Stimulated activated naive B cell treated with anti-CD40 and anti-IgM and Interleukin-4, amounts not matched to agents 10 μg/mL and 1 μg/mL and 100 μg/mL, for 72 hours (primary cell): ENCODE measurements around the gene RXRA.
"Not testable (repeated sequence)": the region's sequence is repeated elsewhere in the genome, so short reads cannot be mapped to it uniquely, and the experiment has no call there.

Source experiments
- ATAC-seq, 2 donors: fragments of 150-1000 bp; cut with Tn5 transposase; replicated peaks; 2 replicates each; pipeline ENCODE4 v1.10.0; 2021; ENCODE audit warnings: moderate library complexity in 1 of 2
- DNase-seq: peaks from one replicate; pipeline ENCODE4 v3.0.0; 2021
- H3K27ac Mint-ChIP-seq: one replicate; pipeline ENCODE4 v1.8.0; 2022; ENCODE audit warnings: mild to moderate bottlenecking, mixed read lengths
- H3K27me3 Mint-ChIP-seq, 2 donors: one replicate each; pipeline ENCODE4 v1.8.0; 2022; ENCODE audit warnings: mixed read lengths in 2 of 2
- H3K36me3 Mint-ChIP-seq, 2 donors: one replicate each; pipeline ENCODE4 v1.8.0; 2022; ENCODE audit warnings: mixed read lengths in 2 of 2, mild to moderate bottlenecking in 1 of 2
- H3K4me1 Mint-ChIP-seq, 2 donors: one replicate each; pipeline ENCODE4 v1.8.0; 2022; ENCODE audit warnings: mixed read lengths in 2 of 2, mild to moderate bottlenecking in 1 of 2
- H3K4me3 Mint-ChIP-seq, 2 donors: one replicate each; pipeline ENCODE4 v1.8.0; 2022; ENCODE audit warnings: mild to moderate bottlenecking in 2 of 2, mixed read lengths in 2 of 2, moderate library complexity in 1 of 2
- H3K9me3 Mint-ChIP-seq, 2 donors: one replicate each; pipeline ENCODE4 v1.8.0; 2022; ENCODE audit warnings: mixed read lengths in 2 of 2, mild to moderate bottlenecking in 1 of 2

RXRA gene

DNA sequence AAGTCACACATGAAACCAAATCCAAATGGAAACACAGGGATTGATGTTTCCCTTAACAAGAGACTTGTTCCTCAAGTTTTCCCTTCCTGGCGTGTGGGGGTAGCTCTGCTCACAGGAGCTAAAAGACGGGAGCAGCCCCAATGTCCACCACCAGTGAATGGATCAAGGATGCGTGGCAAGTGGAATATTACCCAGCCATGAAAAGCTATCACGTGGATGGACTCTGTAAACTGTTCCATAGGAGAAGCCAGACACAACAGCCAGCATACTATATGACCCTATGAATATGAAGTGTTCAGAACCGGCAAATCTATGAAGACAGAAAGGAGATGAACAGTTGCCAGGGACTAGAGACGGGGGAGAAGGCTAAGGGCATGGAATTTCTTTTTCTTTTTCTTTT is 28.3 kb upstream of the RXRA start:
- DNase-seq (no peak), ATAC-seq (no peak)
- H3K9me3 Mint-ChIP-seq, result no peaks in the 10 kb centered on the region
- H3K27ac Mint-ChIP-seq, result no peak overlapping the region
- peaks cover 12 to 44% of the 10 kb centered on the region in 2 donors for H3K27me3 Mint-ChIP-seq
- no peaks in the 10 kb centered on the region for H3K36me3 Mint-ChIP-seq
- H3K4me1 Mint-ChIP-seq, result peaks cover 10 to 26% of the 10 kb centered on the region in 2 donors
- H3K4me3 Mint-ChIP-seq, result no peak overlapping the region

DNA sequence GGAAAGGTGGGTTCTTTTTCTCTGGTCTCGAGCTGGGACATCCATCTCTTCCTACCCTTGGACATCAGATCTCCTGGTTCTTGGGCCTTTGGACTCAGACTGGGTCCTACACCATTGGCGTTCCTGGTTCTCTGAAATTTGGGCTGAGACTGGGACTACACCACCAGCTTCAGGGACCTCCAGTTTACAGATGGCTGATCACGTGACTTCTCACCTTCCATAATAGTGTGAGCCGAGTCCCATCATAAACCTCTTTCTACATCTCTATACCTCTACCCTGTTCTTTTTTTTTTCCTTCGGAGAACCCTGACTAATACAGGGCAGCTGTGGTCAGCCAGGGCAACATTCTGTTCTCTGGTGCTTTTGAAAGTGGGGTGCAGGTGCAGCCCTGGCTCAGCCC is 27.2 kb upstream of the RXRA start:
- DNase-seq, result no peak
- H3K9me3 Mint-ChIP-seq, result no peaks in the 10 kb centered on the region
- no peak for ATAC-seq
- H3K36me3 Mint-ChIP-seq, result no peaks in the 10 kb centered on the region
- no peak overlapping the region for H3K4me3 Mint-ChIP-seq
- no peak overlapping the region for H3K27ac Mint-ChIP-seq
- peaks cover 15 to 39% of the 10 kb centered on the region in 2 donors for H3K27me3 Mint-ChIP-seq
- H3K4me1 Mint-ChIP-seq, result peaks cover 4 to 15% of the 10 kb centered on the region in 2 donors

DNA sequence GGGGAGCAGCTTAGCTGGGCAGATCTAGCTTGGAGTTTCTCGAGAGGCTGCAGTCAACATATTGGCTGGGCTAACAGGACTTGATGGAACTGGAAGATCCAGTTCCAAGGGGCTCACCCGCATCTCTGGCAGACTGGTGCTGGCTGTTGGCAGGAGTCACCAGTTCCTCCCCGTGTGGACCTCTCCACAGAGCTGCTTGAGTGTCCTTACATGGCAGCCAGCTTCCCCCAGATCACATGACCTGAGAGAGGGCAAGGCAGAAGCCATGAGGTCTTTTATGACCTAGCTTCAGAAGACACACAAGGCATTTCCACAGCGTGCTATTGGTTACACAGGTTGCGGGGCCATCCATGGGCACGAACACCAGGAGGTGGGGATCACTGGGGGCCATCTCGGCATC is 26.4 kb upstream of the RXRA start:
- no peak for DNase-seq
- Mint-ChIP-seq H3K4me1 (peaks cover 4 to 12% of the 10 kb centered on the region in 2 donors), H3K9me3 (no peaks in the 10 kb centered on the region), H3K27ac (no peak overlapping the region), H3K36me3 (no peaks in the 10 kb centered on the region), H3K27me3 (peaks cover 15 to 39% of the 10 kb centered on the region in 2 donors), H3K4me3 (no peak overlapping the region)
- ATAC-seq, result no peak

DNA sequence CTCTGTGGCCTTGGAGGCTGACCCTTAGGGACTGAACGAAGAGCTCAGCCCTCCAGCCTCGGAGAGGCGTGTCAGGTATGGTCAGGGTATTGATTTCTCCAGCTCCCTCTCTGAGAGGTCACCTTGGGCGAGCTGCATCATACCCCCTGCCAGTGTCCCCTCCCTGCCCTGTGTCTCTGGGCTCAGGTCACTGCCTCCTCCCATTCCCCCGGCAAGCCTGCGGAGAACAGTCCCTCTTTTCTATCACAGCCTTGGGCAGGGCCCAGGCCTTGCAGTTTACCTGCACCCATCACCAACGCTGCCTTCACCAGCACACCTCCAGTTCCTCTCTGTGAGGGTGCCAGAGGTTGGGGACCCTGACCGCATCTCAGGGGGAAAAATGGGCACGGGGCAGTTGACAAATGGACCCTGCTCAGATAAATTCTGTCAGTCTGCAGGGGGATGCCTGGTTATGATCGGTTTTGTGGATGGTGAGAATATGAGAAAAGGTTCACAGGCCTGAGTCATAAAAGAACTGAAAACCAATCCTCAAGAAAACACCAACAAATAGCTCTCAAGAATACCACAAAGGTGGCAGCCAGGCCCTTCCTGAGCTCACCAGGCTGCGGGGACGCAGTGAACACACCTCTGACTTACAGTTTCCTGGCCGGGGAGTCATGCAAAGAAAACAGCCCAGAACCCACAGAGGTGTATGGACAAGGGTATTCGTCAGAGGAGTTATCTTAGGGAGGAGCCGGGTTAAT is 24.7 kb upstream of the RXRA start:
- Mint-ChIP-seq H3K9me3 (no peaks in the 10 kb centered on the region), H3K36me3 (no peaks in the 10 kb centered on the region), H3K27ac (no peak overlapping the region), H3K4me1 (peaks cover 4 to 12% of the 10 kb centered on the region in 2 donors), H3K27me3 (peaks cover 9 to 30% of the 10 kb centered on the region in 2 donors), H3K4me3 (no peak overlapping the region)
- ATAC-seq (peak; percentile 90 to 93), DNase-seq (peak; percentile 34)

- no peak overlapping the region for H3K4me3 Mint-ChIP-seq
- no peaks in the 10 kb centered on the region for H3K9me3 Mint-ChIP-seq
- ATAC-seq (no peak), DNase-seq (no peak)
- no peaks in the 10 kb centered on the region for H3K36me3 Mint-ChIP-seq
- H3K4me1 Mint-ChIP-seq, result peaks cover 4 to 12% of the 10 kb centered on the region in 2 donors
- H3K27ac Mint-ChIP-seq, result no peak overlapping the region
- H3K27me3 Mint-ChIP-seq, result peaks cover 9 to 27% of the 10 kb centered on the region in 2 donors
Observed at GRCh38 chr9:134302130-134302817, 24.0 kb upstream of the RXRA start.

DNA sequence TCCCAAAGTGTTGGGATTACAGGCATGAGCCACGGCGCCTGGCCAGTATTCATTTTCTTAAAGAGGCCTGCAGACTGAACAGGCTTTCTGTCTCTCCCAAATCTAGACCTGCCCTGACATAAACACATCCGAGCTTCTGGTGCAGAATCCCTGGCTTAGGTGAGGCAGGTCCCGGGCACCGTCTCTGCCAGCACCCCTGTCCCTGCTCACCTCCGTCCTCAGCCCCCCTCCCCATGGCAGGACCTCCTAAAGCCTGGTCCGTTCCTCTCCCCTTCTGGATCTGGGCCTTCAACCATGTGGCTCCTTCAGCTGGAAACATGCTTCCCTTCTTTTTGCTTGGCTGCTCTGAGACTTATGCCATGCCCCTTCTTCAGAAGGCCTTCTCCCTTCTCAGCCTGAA is 22.7 kb upstream of the RXRA start:
- no peak for ATAC-seq
- no peaks in the 10 kb centered on the region for H3K36me3 Mint-ChIP-seq
- DNase-seq, result no peak
- H3K27me3 Mint-ChIP-seq, result peaks cover 9 to 19% of the 10 kb centered on the region in 2 donors
- H3K9me3 Mint-ChIP-seq, result no peaks in the 10 kb centered on the region
- H3K4me1 Mint-ChIP-seq, result peaks cover 4 to 12% of the 10 kb centered on the region in 2 donors
- H3K27ac Mint-ChIP-seq, result no peak overlapping the region
- H3K4me3 Mint-ChIP-seq, result no peak overlapping the region

DNA sequence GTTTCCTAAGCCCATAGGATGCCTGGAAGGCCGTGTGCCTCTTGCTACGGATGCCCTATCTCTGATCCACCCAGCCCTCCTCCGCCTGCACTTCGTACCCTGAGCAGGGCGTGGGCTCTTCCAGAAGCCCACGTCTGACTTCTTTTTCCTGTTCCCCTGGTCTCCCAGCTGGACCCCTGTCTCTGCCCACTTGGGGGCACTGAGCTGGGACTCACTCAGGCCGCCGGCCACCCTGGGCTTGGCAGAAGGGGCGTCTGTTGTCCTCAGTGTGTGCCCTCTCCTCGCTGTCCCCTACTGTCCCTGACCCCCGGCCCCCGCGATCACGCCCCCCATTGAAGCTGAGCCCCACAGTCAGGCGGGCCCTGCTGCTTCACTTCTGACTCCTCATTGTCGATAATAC is 22.0 kb upstream of the RXRA start:
- H3K4me1 Mint-ChIP-seq, result peaks cover 4 to 12% of the 10 kb centered on the region in 2 donors
- ATAC-seq (no peak), DNase-seq (no peak)
- peaks cover 9 to 13% of the 10 kb centered on the region in 2 donors for H3K27me3 Mint-ChIP-seq
- no peak overlapping the region for H3K27ac Mint-ChIP-seq
- H3K9me3 Mint-ChIP-seq, result no peaks in the 10 kb centered on the region
- H3K36me3 Mint-ChIP-seq, result no peaks in the 10 kb centered on the region
- H3K4me3 Mint-ChIP-seq, result no peak overlapping the region

GRCh38 chr9:134304690-134305089 is 21.6 kb upstream of the RXRA start:
- H3K4me1 Mint-ChIP-seq, result peaks cover 4 to 12% of the 10 kb centered on the region in 2 donors
- DNase-seq (no peak), ATAC-seq (no peak)
- no peaks in the 10 kb centered on the region for H3K9me3 Mint-ChIP-seq
- peaks cover 9 to 10% of the 10 kb centered on the region in 2 donors for H3K27me3 Mint-ChIP-seq
- H3K4me3 Mint-ChIP-seq, result no peak overlapping the region
- no peak overlapping the region for H3K27ac Mint-ChIP-seq
- no peaks in the 10 kb centered on the region for H3K36me3 Mint-ChIP-seq

DNA sequence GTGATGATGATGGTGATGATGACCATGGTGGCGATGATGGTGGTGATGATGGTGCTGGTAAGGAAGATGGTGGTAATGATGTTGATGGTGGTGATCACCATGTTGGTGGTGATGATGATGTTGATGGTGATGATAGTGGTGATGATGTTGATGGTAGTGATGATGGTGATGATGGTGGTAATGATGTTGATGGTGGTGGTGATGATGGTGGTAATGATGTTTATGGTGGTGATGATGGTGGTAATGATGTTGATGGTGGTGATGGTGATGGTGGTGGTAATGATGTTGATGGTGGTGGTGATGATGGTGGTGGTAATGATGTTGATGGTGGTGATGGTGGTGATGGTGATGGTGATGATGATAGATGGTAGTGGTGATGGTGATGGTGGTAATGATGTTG is 20.7 kb upstream of the RXRA start:
- no peak overlapping the region for H3K27ac Mint-ChIP-seq
- H3K4me3 Mint-ChIP-seq, result no peak overlapping the region
- ATAC-seq (no peak), DNase-seq (no peak)
- peaks cover 5 to 6% of the 10 kb centered on the region in 2 donors for H3K27me3 Mint-ChIP-seq
- no peaks in the 10 kb centered on the region for H3K36me3 Mint-ChIP-seq
- peaks cover 4 to 11% of the 10 kb centered on the region in 2 donors for H3K4me1 Mint-ChIP-seq
- no peaks in the 10 kb centered on the region for H3K9me3 Mint-ChIP-seq

DNA sequence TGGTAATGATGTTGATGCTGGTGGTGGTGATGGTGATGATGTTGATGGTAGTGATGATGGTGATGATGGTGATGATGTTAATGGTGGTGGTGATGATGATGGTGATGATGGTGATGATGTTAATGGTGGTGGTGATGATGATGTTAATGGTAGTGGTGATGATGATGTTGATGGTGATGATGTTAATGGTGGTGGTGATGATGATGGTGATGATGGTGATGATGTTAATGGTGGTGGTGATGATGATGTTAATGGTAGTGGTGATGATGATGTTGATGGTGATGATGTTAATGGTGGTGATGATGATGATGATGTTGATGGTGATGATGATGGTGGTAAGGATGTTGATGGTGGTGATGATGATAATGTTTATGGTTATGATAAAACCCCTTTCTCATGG is 20.2 kb upstream of the RXRA start:
- not testable (repeated sequence) for DNase-seq, H3K4me1 Mint-ChIP-seq, H3K4me3 Mint-ChIP-seq, H3K36me3 Mint-ChIP-seq, H3K27ac Mint-ChIP-seq, H3K27me3 Mint-ChIP-seq, H3K9me3 Mint-ChIP-seq, ATAC-seq

GRCh38 chr9:134306636-134307600 is 19.3 kb upstream of the RXRA start:
- no peak for ATAC-seq
- no peaks in the 10 kb centered on the region for H3K36me3 Mint-ChIP-seq
- no peaks in the 10 kb centered on the region for H3K9me3 Mint-ChIP-seq
- H3K4me1 Mint-ChIP-seq, result peaks cover 0 to under 1% of the 10 kb centered on the region in 2 donors
- no peak for DNase-seq
- H3K27ac Mint-ChIP-seq, result no peak overlapping the region
- no peak overlapping the region for H3K4me3 Mint-ChIP-seq
- H3K27me3 Mint-ChIP-seq, result peaks cover 0 to 3% of the 10 kb centered on the region in 2 donors

DNA sequence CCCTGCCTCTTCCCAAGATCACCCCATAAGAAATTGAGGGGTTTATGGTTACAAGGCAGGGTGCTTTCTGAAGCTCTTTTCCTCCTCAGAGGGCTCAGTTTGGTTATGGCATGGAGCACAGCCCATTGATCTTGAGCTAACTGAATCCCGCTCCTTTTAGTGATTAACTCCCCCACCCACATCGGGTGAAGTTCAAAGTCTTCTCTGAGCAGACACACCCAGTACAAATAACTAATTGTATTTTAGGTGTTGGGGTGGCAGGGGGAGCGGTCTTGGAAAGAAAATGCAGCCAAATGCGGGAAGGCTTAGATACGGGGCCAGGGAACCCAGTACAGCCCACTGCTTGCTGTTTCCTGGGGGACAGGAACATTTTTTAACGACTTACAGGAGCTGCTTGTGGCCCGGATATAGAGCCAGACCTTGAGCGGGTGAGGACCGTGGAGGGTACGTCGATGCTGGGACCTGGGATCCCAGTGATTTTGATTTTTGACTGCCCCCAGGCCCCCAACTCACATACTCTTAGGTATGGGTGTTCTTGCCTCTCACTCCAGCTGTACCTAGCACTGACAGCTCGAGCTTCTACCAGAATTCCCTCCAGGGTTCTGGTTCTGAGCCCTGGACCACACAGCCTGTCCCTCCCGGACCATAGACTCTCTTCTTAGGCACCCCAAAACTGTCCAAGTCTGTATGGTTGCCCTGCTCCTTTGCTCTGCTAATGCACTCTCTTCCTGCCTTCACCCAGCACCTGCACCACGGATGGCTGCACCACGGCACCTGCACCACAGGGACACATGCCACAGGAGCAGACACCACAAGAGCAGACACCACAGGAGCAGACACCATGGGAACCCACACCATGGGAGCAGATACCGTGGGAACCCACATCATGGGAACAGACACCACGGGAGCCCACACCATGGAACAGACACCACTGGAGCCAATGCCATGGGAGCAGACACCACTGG is 18.3 kb upstream of the RXRA start:
- Mint-ChIP-seq H3K27ac (no peak overlapping the region), H3K4me3 (no peak overlapping the region), H3K9me3 (peaks cover 0 to 2% of the 10 kb centered on the region in 2 donors), H3K4me1 (no peaks in the 10 kb centered on the region), H3K36me3 (no peaks in the 10 kb centered on the region), H3K27me3 (peaks cover 7 to 8% of the 10 kb centered on the region in 2 donors)
- ATAC-seq, result no peak
- no peak for DNase-seq

DNA sequence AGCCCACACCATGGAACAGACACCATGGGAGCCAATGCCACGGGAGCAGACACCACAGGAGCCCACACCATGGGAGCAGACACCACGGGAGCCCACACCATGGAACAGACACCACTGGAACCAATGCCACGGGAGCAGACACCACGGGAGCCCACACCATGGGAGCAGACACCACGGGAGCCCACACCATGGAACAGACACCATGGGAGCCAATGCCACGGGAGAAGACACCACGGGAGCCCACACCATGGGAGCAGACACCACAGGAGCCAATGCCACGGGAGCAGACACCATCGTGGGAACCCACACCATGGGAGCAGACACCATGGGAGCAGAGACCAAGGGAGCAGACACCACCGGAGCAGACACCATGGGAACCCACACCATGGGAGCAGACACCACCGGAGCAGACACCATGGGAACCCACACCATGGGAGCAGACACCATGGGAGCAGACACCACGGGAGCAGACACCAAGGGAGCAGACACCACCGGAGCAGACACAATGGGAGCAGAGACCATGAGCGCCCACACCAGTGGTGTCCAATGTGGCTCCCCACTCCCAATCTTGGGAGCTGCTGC is 17.5 kb upstream of the RXRA start:
- H3K36me3 Mint-ChIP-seq, H3K4me3 Mint-ChIP-seq, ATAC-seq, H3K4me1 Mint-ChIP-seq, DNase-seq, H3K9me3 Mint-ChIP-seq, H3K27ac Mint-ChIP-seq: not testable (repeated sequence)
- peaks cover 11 to 12% of the 10 kb centered on the region in 2 donors for H3K27me3 Mint-ChIP-seq
